Uterus (tissue), 2 donors: ENCODE measurements around the gene UFD1.

ENCODE experiments used
- CTCF ChIP-seq, 4 experiments: fragments of 200-600 bp in 2 of 4; fragments of 450-650 bp in 2 of 4; sonication (generic) in 2 of 4; IDR thresholded peaks; one replicate each; pipeline ENCODE4 v1.5.1; 2016 to 2019; ENCODE audit warnings: antibody characterized with exemption in 4 of 4, mild to moderate bottlenecking in 2 of 4, moderate library complexity in 1 of 4
- POLR2A ChIP-seq, 2 donors: fragments of 450-650 bp; IDR thresholded peaks; one replicate each; pipeline ENCODE4 v1.6.1; 2016; ENCODE audit warnings: antibody characterized with exemption in 2 of 2, mild to moderate bottlenecking in 1 of 2, moderate library complexity in 1 of 2

GRCh38 chr22:19400881-19401280 is 78.1 kb downstream of the UFD1 start:
- TF ChIP-seq CTCF (IDR thresholded peaks at IDR 0.05) = no peak
- no peak for TF ChIP-seq POLR2A (IDR thresholded peaks at IDR 0.05)
